SK-N-SH (cell line): Measurements from ENCODE around the gene FUT6. TPM values are rescaled to one million over a fixed set of nuclear protein-coding genes. Genes with fewer than 3 reads are reported as not detected.

Experiments used
- CTCF ChIA-PET: fragments of 300-600, 350-600 bp; formaldehyde crosslinking; extraction: SDS; loops from one replicate; lab custom pipeline; 2021; lab: Yijun Ruan, JAX
- POLR2A ChIA-PET: fragments of 350-600 bp; sonication (Branson Sonifier 250); formaldehyde crosslinking; extraction: SDS; loops from one replicate; lab custom pipeline; 2020; ENCODE audit warnings: antibody characterized with exemption, inconsistent platforms; lab: Yijun Ruan, JAX
- DNase-seq: peaks from one replicate; pipeline ENCODE4 v3.0.0; 2012
- H2AFZ ChIP-seq: fragments of 200-600 bp; sonication (generic); 2 replicates; pipeline ENCODE4 v1.8.1; 2016; ENCODE audit warnings: antibody characterized with exemption, mild to moderate bottlenecking, low read depth
- H3F3A ChIP-seq: fragments of 200-600 bp; sonication (generic); replicated peaks from 2 replicates; pipeline ENCODE3; 2016; ENCODE audit warnings: antibody characterized with exemption, mild to moderate bottlenecking; ENCODE audit not compliant: insufficient read depth
- H3K27ac ChIP-seq, 2 experiments: fragments of 200-500 bp in 1 of 2; fragments of 200-600 bp in 1 of 2; sonication (Bioruptor generic) in 1 of 2; sonication (generic), shearing (Covaris generic) in 1 of 2; 2 replicates each; pipeline versions ENCODE4 v1.5.1 to v1.6.1; 2014 to 2016; ENCODE audit warnings: low read depth in 2 of 2, inconsistent platforms in 1 of 2, low read length in 1 of 2, mild to moderate bottlenecking in 1 of 2, mixed read lengths in 1 of 2
- H3K27me3 ChIP-seq: fragments of 200-600 bp; sonication (generic), shearing (Covaris generic); 2 replicates; pipeline ENCODE4 v1.6.1; 2016; ENCODE audit warnings: mixed run types; ENCODE audit not compliant: insufficient read depth
- H3K36me3 ChIP-seq, 2 experiments: fragments of 200-500 bp in 1 of 2; fragments of 200-600 bp in 1 of 2; sonication (Bioruptor generic) in 1 of 2; sonication (generic) in 1 of 2; replicated peaks in 1 of 2; 2 replicates each; pipeline versions ENCODE3 to v1.5.1; 2014 to 2016; ENCODE audit warnings: low read length in 1 of 2, mild to moderate bottlenecking in 1 of 2; ENCODE audit not compliant: insufficient read depth in 2 of 2, control insufficient read depth in 1 of 2
- H3K4me1 ChIP-seq, 2 experiments: fragments of 200-500 bp in 1 of 2; fragments of 200-600 bp in 1 of 2; sonication (Bioruptor generic) in 1 of 2; sonication (generic), shearing (Covaris generic) in 1 of 2; 2 replicates each; pipeline versions ENCODE4 v1.5.1 to v1.6.1; 2014 to 2016; ENCODE audit warnings: low read depth in 1 of 2, low read length in 1 of 2, mixed run types in 1 of 2; ENCODE audit not compliant: insufficient read depth in 2 of 2, control insufficient read depth in 1 of 2
- H3K4me2 ChIP-seq: fragments of 200-600 bp; sonication (generic), shearing (Covaris generic); 2 replicates; pipeline ENCODE4 v1.6.1; 2017; ENCODE audit warnings: mixed run types
- H3K4me3 ChIP-seq, 2 experiments: fragments of 200-500 bp in 1 of 2; fragments of 200-600 bp in 1 of 2; sonication (Bioruptor generic) in 1 of 2; sonication (generic), shearing (Covaris generic) in 1 of 2; 2 replicates each; pipeline versions ENCODE4 v1.5.1 to v1.8.1; 2014 to 2016; ENCODE audit warnings: low read depth in 2 of 2, inconsistent platforms in 1 of 2, low read length in 1 of 2, mild to moderate bottlenecking in 1 of 2, mixed read lengths in 1 of 2, moderate library complexity in 1 of 2
- H3K79me2 ChIP-seq: fragments of 200-600 bp; sonication (generic); 2 replicates; pipeline ENCODE4 v1.8.1; 2017; ENCODE audit warnings: mild to moderate bottlenecking; ENCODE audit not compliant: insufficient read depth
- H3K9ac ChIP-seq: fragments of 200-600 bp; sonication (generic); 2 replicates; pipeline ENCODE4 v1.6.1; 2017; ENCODE audit warnings: mixed run types
- H3K9me2 ChIP-seq: fragments of 200-600 bp; sonication (generic); 2 replicates; pipeline ENCODE4 v1.6.1; 2017; ENCODE audit warnings: mixed run types
- H3K9me3 ChIP-seq: fragments of 200-600 bp; sonication (generic); 2 replicates; pipeline ENCODE4 v1.6.1; 2017; ENCODE audit warnings: mixed run types, mild to moderate bottlenecking, moderate library complexity
- H4K20me1 ChIP-seq: fragments of 200-600 bp; sonication (generic); 2 replicates; pipeline ENCODE4 v1.6.1; 2017; ENCODE audit warnings: mild to moderate bottlenecking, mixed run types; ENCODE audit not compliant: insufficient read depth
- CHD2 ChIP-seq: fragments of 150-350 bp; IDR thresholded peaks from 2 replicates; pipeline ENCODE4 v1.6.1; 2018; ENCODE audit warnings: low read length; ENCODE audit not compliant: partially characterized antibody
- ELF1 ChIP-seq: IDR thresholded peaks from 2 replicates; pipeline ENCODE4 v1.4.0; 2012
- EZH2phosphoT487 ChIP-seq: fragments of 200-600 bp; sonication (generic); IDR thresholded peaks from 2 replicates; pipeline ENCODE4 v1.6.1; 2017; ENCODE audit warnings: low read depth, mixed run types, mild to moderate bottlenecking, antibody characterized with exemption, moderate library complexity, borderline replicate concordance
- FOXM1 ChIP-seq: IDR thresholded peaks from 2 replicates; pipeline ENCODE4 v1.4.0; 2012; ENCODE audit warnings: low read depth, mild to moderate bottlenecking
- GABPA ChIP-seq: IDR thresholded peaks from 2 replicates; pipeline ENCODE4 v1.4.0; 2012; ENCODE audit warnings: low read depth, mild to moderate bottlenecking
- JUND ChIP-seq: IDR thresholded peaks from 2 replicates; pipeline ENCODE4 v1.4.0; 2012
- NFIC ChIP-seq: IDR thresholded peaks from 2 replicates; pipeline ENCODE4 v1.4.0; 2012; ENCODE audit warnings: borderline replicate concordance
- NRF1 ChIP-seq: IDR thresholded peaks from 2 replicates; pipeline ENCODE4 v1.6.1; 2012; ENCODE audit warnings: low read depth, mild to moderate bottlenecking, low read length
- SIN3A ChIP-seq: IDR thresholded peaks from 2 replicates; pipeline ENCODE4 v1.6.1; 2012; ENCODE audit warnings: low read depth, mild to moderate bottlenecking, low read length, moderate library complexity, borderline replicate concordance
- SMC3 ChIP-seq: IDR thresholded peaks from 2 replicates; pipeline ENCODE4 v1.6.1; 2012; ENCODE audit warnings: low read depth, low read length, improper control_type of control experiment
- WGBS: methylation state at CpG from one replicate; pipeline ENCODE4 v1.1.6; 2017; ENCODE audit warnings: low lambda C conversion rate; 5-methylcytosine and 5-hydroxymethylcytosine counted together
- polyA plus RNA-seq, 3 experiments: library from polyadenylated mRNA; depleted of rRNA; stranded (reverse); fragments of >200 nt; gene quantifications; 2 replicates each; pipeline ENCODE4 v1.2.3, GENCODE V29; 2012
- TF ChIP-seq, protein P1 (sequence below): IDR thresholded peaks from 2 replicates; pipeline ENCODE4; 2012
- TF ChIP-seq, protein P2 (sequence below): fragments of 200-600 bp; sonication (generic); IDR thresholded peaks from 2 replicates; pipeline ENCODE4 v1.6.1; 2017; ENCODE audit warnings: antibody characterized with exemption, mild to moderate bottlenecking, moderate library complexity
- TF ChIP-seq, protein P3 (sequence below): IDR thresholded peaks from 2 replicates; pipeline ENCODE4 v1.4.0; 2012; ENCODE audit warnings: low read depth, borderline replicate concordance
- TF ChIP-seq, protein P4 (sequence below): fragments of 150-350 bp; IDR thresholded peaks from 2 replicates; pipeline ENCODE4 v1.6.1; 2016; ENCODE audit warnings: mild to moderate bottlenecking, low read depth, low read length
- TF ChIP-seq, protein P5 (sequence below): IDR thresholded peaks from 2 replicates; pipeline ENCODE4 v1.4.0; 2012; ENCODE audit warnings: low read depth

The FUT6 gene
- polyA plus RNA-seq, 1 of the 3 experiments (the other 2 are of a cell fraction): not detected

DNA sequence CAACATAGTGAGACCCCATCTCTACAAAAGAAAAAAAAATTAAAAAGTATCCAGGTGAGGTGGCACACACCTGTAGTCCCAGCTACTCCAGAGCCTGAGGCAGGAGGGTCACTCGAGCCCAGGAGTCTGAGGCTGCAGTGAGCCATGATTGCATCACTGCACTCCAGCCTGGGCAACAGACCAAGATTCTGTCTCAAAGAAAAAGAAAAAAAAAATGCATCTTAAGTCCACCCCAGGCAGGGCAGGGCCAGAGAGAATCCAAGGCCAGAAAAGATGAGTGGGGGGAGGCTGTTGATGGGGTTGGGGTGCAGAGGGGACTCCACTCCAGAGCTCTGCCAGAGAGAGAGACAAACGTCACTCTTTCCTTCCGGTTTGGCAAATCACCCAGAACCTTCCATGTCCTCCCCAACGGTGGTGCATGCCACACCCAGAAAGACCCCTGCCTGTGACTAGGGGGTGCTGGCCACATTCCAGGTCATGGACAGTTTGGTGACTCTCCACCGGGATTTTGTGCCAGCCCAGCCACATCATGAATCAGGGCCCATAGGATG is 11.3 kb upstream of the FUT6 start:
- H3K27ac ChIP-seq: no peak overlapping the region
- no peak overlapping the region for H2AFZ ChIP-seq
- no peak overlapping the region for H3K4me3 ChIP-seq
- no peak overlapping the region for H3K9ac ChIP-seq
- H3F3A ChIP-seq: no peaks in the 10 kb centered on the region
- no peaks in the 10 kb centered on the region for H3K9me2 ChIP-seq
- POLR2A ChIA-PET: no interaction called here
- no peak overlapping the region for H3K4me2 ChIP-seq
- no peaks in the 10 kb centered on the region for H3K36me3 ChIP-seq
- H4K20me1 ChIP-seq: no peaks in the 10 kb centered on the region
- peak; percentile 9 for DNase-seq
- CTCF ChIA-PET: no interaction called here
- WGBS: 27% methylated on average over 4 of the region's 5 CpGs
- H3K79me2 ChIP-seq: no peaks in the 10 kb centered on the region
- no peaks in the 10 kb centered on the region for H3K9me3 ChIP-seq
- no peaks in the 10 kb centered on the region for H3K4me1 ChIP-seq
- H3K27me3 ChIP-seq: peaks cover 17% of the 10 kb centered on the region
- TF ChIP-seq, protein P1, sequence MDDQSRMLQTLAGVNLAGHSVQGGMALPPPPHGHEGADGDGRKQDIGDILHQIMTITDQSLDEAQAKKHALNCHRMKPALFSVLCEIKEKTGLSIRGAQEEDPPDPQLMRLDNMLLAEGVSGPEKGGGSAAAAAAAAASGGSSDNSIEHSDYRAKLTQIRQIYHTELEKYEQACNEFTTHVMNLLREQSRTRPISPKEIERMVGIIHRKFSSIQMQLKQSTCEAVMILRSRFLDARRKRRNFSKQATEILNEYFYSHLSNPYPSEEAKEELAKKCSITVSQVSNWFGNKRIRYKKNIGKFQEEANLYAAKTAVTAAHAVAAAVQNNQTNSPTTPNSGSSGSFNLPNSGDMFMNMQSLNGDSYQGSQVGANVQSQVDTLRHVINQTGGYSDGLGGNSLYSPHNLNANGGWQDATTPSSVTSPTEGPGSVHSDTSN: peak; percentile 26; the same call in 1 of the 2 replicates
- TF ChIP-seq ELF1 (no peak), NFIC (peak; percentile 50; the same call in 1 of the 2 replicates)

DNA sequence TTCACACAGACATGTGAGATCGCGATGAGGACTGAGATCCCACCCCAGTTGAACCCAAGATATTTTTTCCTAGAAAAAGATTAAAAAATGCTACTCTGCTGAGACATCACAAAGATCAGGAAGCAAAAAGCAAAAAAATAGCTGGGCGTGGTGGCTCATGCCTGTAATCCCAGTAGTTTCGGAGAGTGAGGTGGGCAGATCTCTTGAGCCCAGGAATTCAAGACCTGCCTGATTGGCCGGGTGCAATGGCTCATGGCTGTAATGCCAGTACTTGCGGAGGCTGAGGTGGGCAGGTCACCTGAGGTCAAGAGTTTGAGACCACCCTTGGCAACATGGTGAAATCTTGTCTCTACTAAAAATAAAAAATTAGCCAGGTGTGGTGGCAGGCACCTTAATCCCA is 10.7 kb upstream of the FUT6 start:
- POLR2A ChIA-PET: no interaction called here

More for the DNA sequence above, 10.7 kb upstream of the FUT6 start:
- no peak overlapping the region for H3K4me3 ChIP-seq
- no peaks in the 10 kb centered on the region for H3K9me2 ChIP-seq
- no peak overlapping the region for H3K4me2 ChIP-seq
- 77% methylated on average over 6 of the region's 6 CpGs for WGBS
- H3K4me1 ChIP-seq: no peaks in the 10 kb centered on the region
- DNase-seq: no peak
- H3F3A ChIP-seq: no peaks in the 10 kb centered on the region
- H3K79me2 ChIP-seq: no peaks in the 10 kb centered on the region
- H3K9ac ChIP-seq: no peak overlapping the region
- TF ChIP-seq, protein P2, sequence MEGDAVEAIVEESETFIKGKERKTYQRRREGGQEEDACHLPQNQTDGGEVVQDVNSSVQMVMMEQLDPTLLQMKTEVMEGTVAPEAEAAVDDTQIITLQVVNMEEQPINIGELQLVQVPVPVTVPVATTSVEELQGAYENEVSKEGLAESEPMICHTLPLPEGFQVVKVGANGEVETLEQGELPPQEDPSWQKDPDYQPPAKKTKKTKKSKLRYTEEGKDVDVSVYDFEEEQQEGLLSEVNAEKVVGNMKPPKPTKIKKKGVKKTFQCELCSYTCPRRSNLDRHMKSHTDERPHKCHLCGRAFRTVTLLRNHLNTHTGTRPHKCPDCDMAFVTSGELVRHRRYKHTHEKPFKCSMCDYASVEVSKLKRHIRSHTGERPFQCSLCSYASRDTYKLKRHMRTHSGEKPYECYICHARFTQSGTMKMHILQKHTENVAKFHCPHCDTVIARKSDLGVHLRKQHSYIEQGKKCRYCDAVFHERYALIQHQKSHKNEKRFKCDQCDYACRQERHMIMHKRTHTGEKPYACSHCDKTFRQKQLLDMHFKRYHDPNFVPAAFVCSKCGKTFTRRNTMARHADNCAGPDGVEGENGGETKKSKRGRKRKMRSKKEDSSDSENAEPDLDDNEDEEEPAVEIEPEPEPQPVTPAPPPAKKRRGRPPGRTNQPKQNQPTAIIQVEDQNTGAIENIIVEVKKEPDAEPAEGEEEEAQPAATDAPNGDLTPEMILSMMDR: no peak
- TF ChIP-seq GABPA (no peak), SMC3 (no peak), FOXM1 (no peak), CHD2 (no peak), JUND (no peak), EZH2phosphoT487 (no peak), NRF1 (no peak), SIN3A (no peak)
- TF ChIP-seq, protein P1: no peak
- TF ChIP-seq, protein P3, sequence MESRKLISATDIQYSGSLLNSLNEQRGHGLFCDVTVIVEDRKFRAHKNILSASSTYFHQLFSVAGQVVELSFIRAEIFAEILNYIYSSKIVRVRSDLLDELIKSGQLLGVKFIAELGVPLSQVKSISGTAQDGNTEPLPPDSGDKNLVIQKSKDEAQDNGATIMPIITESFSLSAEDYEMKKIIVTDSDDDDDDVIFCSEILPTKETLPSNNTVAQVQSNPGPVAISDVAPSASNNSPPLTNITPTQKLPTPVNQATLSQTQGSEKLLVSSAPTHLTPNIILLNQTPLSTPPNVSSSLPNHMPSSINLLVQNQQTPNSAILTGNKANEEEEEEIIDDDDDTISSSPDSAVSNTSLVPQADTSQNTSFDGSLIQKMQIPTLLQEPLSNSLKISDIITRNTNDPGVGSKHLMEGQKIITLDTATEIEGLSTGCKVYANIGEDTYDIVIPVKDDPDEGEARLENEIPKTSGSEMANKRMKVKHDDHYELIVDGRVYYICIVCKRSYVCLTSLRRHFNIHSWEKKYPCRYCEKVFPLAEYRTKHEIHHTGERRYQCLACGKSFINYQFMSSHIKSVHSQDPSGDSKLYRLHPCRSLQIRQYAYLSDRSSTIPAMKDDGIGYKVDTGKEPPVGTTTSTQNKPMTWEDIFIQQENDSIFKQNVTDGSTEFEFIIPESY: no peak
- TF ChIP-seq, protein P4, sequence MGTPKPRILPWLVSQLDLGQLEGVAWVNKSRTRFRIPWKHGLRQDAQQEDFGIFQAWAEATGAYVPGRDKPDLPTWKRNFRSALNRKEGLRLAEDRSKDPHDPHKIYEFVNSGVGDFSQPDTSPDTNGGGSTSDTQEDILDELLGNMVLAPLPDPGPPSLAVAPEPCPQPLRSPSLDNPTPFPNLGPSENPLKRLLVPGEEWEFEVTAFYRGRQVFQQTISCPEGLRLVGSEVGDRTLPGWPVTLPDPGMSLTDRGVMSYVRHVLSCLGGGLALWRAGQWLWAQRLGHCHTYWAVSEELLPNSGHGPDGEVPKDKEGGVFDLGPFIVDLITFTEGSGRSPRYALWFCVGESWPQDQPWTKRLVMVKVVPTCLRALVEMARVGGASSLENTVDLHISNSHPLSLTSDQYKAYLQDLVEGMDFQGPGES: no peak
- TF ChIP-seq, protein P5, sequence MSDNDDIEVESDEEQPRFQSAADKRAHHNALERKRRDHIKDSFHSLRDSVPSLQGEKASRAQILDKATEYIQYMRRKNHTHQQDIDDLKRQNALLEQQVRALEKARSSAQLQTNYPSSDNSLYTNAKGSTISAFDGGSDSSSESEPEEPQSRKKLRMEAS: no peak
- TF ChIP-seq, all 33 proteins: peak for 0
- no peaks in the 10 kb centered on the region for H4K20me1 ChIP-seq
- no peaks in the 10 kb centered on the region for H3K36me3 ChIP-seq
- peaks cover 10% of the 10 kb centered on the region; the same call in 1 of the 2 replicates for H3K27me3 ChIP-seq
- no peak overlapping the region for H2AFZ ChIP-seq
- CTCF ChIA-PET: no interaction called here
- H3K27ac ChIP-seq: no peak overlapping the region
- H3K9me3 ChIP-seq: no peaks in the 10 kb centered on the region
